ENCODE results near the gene CDH22. TPM values are rescaled to one million over a fixed set of nuclear protein-coding genes. Genes with fewer than 3 reads are reported as not detected.
A peak's percentile ranks its signal among the peaks of the same experiment; 100 is the strongest.

Gene CDH22
- total RNA-seq, 6 experiments from 2014 or later, result not detected

- no peaks in the 10 kb centered on the region for H3K27me3 ChIP-seq
- intact Hi-C loops (cut with DNase I), result no loop called here
- no peaks in the 10 kb centered on the region for H3K9me3 ChIP-seq
- no peaks in the 10 kb centered on the region for H3K36me3 ChIP-seq
- H3K4me3 ChIP-seq, result no peak overlapping the region
- no peak for TF ChIP-seq CTCF (IDR thresholded peaks at IDR 0.05)
- no peak for TF ChIP-seq POLR2A (IDR thresholded peaks at IDR 0.05)
- no peaks in the 10 kb centered on the region for H3K4me1 ChIP-seq
- DNase-seq (peak; percentile 89 to 93 (median 92)), ATAC-seq (peak; percentile 75 to 87 (median 84))
- WGBS (ENCODE audit: insufficient coverage, low coverage, low lambda C conversion rate, missing lambda C conversion rate), result 89% methylated on average over 3 of the region's 8 CpGs
- H3K27ac ChIP-seq, result no peak overlapping the region
Measured at GRCh38 chr20:46255440-46256104, 52.7 kb downstream of the CDH22 start.

GRCh38 chr20:46253391-46253790 is 54.9 kb downstream of the CDH22 start:
- H3K4me1 ChIP-seq, result no peaks in the 10 kb centered on the region
- no peak for DNase-seq
- no peak overlapping the region for H3K27ac ChIP-seq
- TF ChIP-seq POLR2A (IDR thresholded peaks at IDR 0.05), result no peak
- peak in 1 of 4 donors; percentile 23 for TF ChIP-seq CTCF (IDR thresholded peaks at IDR 0.05)
- peak; percentile 27 to 54 (median 48) for ATAC-seq
- no peak overlapping the region for H3K4me3 ChIP-seq
- H3K27me3 ChIP-seq, result no peaks in the 10 kb centered on the region
- H3K36me3 ChIP-seq, result no peaks in the 10 kb centered on the region
- no peaks in the 10 kb centered on the region for H3K9me3 ChIP-seq
- WGBS (ENCODE audit: insufficient coverage, low coverage, low lambda C conversion rate, missing lambda C conversion rate), result 3% methylated on average over 8 of the region's 8 CpGs
- intact Hi-C loops (cut with DNase I), result no loop called here

- intact Hi-C loops (cut with DNase I), result no loop called here
- no peaks in the 10 kb centered on the region for H3K4me1 ChIP-seq
- no peak overlapping the region for H3K27ac ChIP-seq
- TF ChIP-seq POLR2A (IDR thresholded peaks at IDR 0.05) (no peak), CTCF (IDR thresholded peaks at IDR 0.05) (no peak)
- H3K27me3 ChIP-seq, result peaks cover 0 to under 1% of the 10 kb centered on the region in 2 donors
- 41% methylated on average over 8 of the region's 8 CpGs for WGBS (ENCODE audit: insufficient coverage, low coverage, low lambda C conversion rate, missing lambda C conversion rate)
- no peaks in the 10 kb centered on the region for H3K9me3 ChIP-seq
- DNase-seq (no peak), ATAC-seq (no peak)
- H3K36me3 ChIP-seq, result no peaks in the 10 kb centered on the region
- H3K4me3 ChIP-seq, result no peak overlapping the region
Measured at GRCh38 chr20:46252352-46253091, 55.8 kb downstream of the CDH22 start.

GRCh38 chr20:46251211-46251673 is 57.1 kb downstream of the CDH22 start:
- no peak for TF ChIP-seq POLR2A (IDR thresholded peaks at IDR 0.05)
- TF ChIP-seq CTCF (IDR thresholded peaks at IDR 0.05), result no peak
- intact Hi-C loops (cut with DNase I), result no loop called here
- Histone ChIP-seq H3K27me3 (peaks cover 0 to 5% of the 10 kb centered on the region in 2 donors), H3K4me3 (no peak overlapping the region), H3K9me3 (no peaks in the 10 kb centered on the region), H3K27ac (no peak overlapping the region), H3K36me3 (no peaks in the 10 kb centered on the region), H3K4me1 (no peaks in the 10 kb centered on the region)
- no peak for ATAC-seq
- 7% methylated on average over 3 of the region's 56 CpGs for WGBS (ENCODE audit: insufficient coverage, low coverage, low lambda C conversion rate, missing lambda C conversion rate)
- DNase-seq, result no peak

Measured in right lobe of liver (tissue), 6 donors.